Prostate gland (tissue), 2 donors: ENCODE measurements around the gene CSTF3. TPM values are rescaled to one million over a fixed set of nuclear protein-coding genes. Genes with fewer than 3 reads are reported as not detected.

Experiments used
- DNase-seq: peaks from one replicate; pipeline ENCODE4 v3.0.0-alpha.2; 2019; ENCODE audit warnings: low spot score
- H3K27ac ChIP-seq, 2 donors: fragments of 200-600 bp; sonication (generic); 2 replicates each; pipeline ENCODE4 v1.5.1; 2017 to 2019
- H3K27me3 ChIP-seq: fragments of 200-600 bp; sonication (generic); replicated peaks from 2 replicates; pipeline ENCODE4 v1.5.1; 2019; ENCODE audit not compliant: insufficient read depth
- H3K36me3 ChIP-seq, 2 donors: fragments of 200-600 bp; sonication (generic); 1 replicate in 1 of 2; 2 replicates in 1 of 2; pipeline versions ENCODE4 v1.5.1 to v1.8.1; 2017 to 2019
- H3K4me1 ChIP-seq: fragments of 200-600 bp; sonication (generic); replicated peaks from 2 replicates; pipeline ENCODE4 v1.5.1; 2019
- H3K4me3 ChIP-seq, 2 donors: fragments of 200-600 bp; sonication (generic); 2 replicates each; pipeline ENCODE4 v1.5.1; 2017 to 2019
- H3K9me3 ChIP-seq: fragments of 200-600 bp; sonication (generic); 2 replicates; pipeline ENCODE4 v1.5.1; 2017
- POLR2A ChIP-seq: fragments of 450-650 bp; IDR thresholded peaks from one replicate; pipeline ENCODE4 v1.6.1; 2016; ENCODE audit warnings: antibody characterized with exemption, mild to moderate bottlenecking
- POLR2AphosphoS5 ChIP-seq: sonication (generic); formaldehyde crosslinking; IDR thresholded peaks from one replicate; pipeline ENCODE4 v1.6.1; 2017; ENCODE audit warnings: antibody characterized with exemption
- WGBS: methylation state at CpG from one replicate; pipeline ENCODE4 v1.1.5; 2018; 5-methylcytosine and 5-hydroxymethylcytosine counted together
- intact Hi-C: fragments of 100-400 bp; cut with DNase I; formaldehyde crosslinking; loops from one replicate; pipeline ENCODE4 v1.14.2; 2022
- total RNA-seq, 2 donors: library from RNA; depleted of rRNA; stranded (reverse); fragments of >200 nt; gene quantifications; one replicate each; pipeline ENCODE4 v1.1.0, GENCODE V29; 2016
- TF ChIP-seq, protein P1 (sequence below), 4 experiments: fragments of 200-600 bp in 2 of 4; fragments of 450-650 bp in 2 of 4; sonication (generic) in 2 of 4; IDR thresholded peaks; 1 replicate in 3 of 4; 2 replicates in 1 of 4; pipeline ENCODE4 v1.5.1; 2016 to 2019; ENCODE audit warnings: antibody characterized with exemption in 4 of 4, mild to moderate bottlenecking in 2 of 4, moderate library complexity in 2 of 4

Gene CSTF3
- total RNA-seq, 2 donors from 2014 or later = 12.5 to 13.3 TPM

DNA sequence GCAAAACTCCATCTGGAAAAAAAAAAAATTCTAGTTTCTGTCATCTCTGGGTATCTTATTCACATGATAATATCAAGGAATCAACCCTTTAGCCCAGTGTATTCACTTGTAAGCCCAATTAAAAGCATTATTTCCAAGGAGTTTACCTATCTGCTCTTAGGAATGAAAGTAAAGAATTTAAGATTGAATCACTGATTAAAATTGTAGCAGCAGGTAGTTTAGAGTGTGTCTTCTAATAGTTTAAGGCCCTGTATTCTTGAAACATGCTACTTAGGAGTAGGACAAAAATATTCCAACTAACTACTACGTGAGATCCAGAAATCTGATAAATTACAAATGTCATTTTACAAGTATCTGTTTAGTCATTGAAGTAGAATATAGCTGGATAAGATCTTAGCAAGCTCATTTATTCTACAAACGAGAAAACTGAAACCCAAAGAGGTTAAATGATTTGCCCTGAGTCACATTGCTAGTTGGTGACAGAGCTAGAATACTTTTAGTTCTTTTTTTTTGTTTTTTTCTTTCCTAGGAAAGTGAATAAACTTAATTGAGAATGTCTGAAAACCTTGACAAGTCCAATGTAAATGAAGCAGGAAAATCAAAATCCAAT, 118.0 kb downstream of the CSTF3 start:
- H3K27me3 ChIP-seq = no peaks in the 10 kb centered on the region
- no peaks in the 10 kb centered on the region for H3K4me1 ChIP-seq
- no peaks in the 10 kb centered on the region for H3K9me3 ChIP-seq
- no peak for DNase-seq
- no peak overlapping the region for H3K27ac ChIP-seq
- no peaks in the 10 kb centered on the region for H3K36me3 ChIP-seq
- WGBS = 28% methylated on average over 2 of the region's 2 CpGs
- intact Hi-C loops = no loop called here
- TF ChIP-seq, protein P1, sequence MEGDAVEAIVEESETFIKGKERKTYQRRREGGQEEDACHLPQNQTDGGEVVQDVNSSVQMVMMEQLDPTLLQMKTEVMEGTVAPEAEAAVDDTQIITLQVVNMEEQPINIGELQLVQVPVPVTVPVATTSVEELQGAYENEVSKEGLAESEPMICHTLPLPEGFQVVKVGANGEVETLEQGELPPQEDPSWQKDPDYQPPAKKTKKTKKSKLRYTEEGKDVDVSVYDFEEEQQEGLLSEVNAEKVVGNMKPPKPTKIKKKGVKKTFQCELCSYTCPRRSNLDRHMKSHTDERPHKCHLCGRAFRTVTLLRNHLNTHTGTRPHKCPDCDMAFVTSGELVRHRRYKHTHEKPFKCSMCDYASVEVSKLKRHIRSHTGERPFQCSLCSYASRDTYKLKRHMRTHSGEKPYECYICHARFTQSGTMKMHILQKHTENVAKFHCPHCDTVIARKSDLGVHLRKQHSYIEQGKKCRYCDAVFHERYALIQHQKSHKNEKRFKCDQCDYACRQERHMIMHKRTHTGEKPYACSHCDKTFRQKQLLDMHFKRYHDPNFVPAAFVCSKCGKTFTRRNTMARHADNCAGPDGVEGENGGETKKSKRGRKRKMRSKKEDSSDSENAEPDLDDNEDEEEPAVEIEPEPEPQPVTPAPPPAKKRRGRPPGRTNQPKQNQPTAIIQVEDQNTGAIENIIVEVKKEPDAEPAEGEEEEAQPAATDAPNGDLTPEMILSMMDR (IDR thresholded peaks at IDR 0.05) = no peak
- TF ChIP-seq POLR2AphosphoS5 (no peak), POLR2A (no peak)
- no peak overlapping the region for H3K4me3 ChIP-seq

DNA sequence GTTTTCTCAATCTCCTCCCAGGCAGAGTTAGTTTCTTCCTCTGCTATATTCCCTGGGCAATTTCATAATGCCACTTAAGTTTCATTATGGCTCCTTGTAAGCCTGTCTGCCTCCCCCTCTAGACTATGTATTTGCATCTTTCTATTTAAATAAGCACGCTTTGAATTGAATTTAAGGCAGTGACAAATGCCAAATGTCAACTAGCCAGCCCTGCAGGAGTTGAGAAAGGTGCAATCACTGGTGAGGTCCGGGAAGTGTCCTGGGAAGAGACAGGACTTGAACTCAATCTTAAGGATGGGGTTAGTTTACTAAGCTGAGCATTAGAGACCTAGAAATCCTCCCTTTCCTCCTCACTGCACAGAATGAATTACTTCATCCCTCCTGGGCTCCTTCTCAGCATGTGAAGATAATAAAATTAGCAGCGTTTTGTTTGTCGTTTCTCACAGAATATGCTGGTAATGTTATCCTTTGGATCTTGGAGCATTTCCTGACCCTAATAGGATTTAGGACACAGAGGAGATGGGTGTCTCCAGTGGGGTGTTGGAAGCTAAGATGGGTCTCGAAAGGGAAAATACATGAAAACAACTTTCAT, 120.3 kb downstream of the CSTF3 start:
- Histone ChIP-seq H3K36me3 (no peaks in the 10 kb centered on the region), H3K9me3 (no peaks in the 10 kb centered on the region), H3K4me3 (no peak overlapping the region), H3K27me3 (no peaks in the 10 kb centered on the region), H3K4me1 (no peaks in the 10 kb centered on the region), H3K27ac (peak overlapping the region in 1 of 2 donors; percentile 96)
- TF ChIP-seq, protein P1 (IDR thresholded peaks at IDR 0.05) = no peak
- TF ChIP-seq POLR2A (no peak), POLR2AphosphoS5 (no peak)
- intact Hi-C loops = no loop called here
- no peak for DNase-seq
- 47% methylated on average over 5 of the region's 5 CpGs for WGBS

DNA sequence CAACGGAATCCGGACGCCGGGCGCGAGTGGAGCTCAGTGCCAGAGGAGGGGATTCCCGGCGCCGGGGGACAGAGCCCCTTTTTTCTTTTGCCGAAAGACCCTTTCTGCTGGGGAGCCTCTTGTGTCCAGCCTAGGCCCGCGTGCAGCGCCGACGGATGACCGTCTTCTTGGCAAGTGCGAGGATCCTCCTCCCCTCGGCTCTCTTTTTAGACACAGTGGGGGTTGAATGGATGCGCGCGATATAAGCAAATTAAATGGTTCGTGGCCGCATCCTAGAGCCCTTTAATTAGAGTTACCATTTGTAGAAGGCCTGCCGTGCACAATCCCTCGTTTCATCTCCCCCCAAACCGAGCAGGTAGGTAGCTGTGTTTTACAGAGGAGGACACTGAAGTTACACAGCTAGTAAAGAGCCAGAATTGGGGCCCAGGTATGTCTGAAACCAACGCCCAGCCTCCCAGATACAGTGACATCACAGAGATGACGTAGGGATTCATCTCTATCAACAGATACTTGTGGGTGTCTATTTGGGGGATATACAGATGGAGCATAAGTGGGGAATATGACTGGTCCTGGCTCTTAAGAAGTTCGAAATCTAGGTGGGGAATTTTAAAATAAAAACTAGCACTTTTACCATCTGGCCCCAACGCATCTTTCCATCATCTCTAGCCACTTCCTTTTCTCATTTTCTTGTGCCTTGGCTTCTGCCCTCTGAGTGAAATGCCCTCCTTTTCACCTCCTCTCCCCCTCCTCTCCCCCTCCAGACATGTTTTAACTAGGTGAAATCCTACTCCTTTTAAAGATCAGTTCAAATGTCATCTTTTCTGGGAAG, 121.0 kb downstream of the CSTF3 start:
- H3K9me3 ChIP-seq = no peaks in the 10 kb centered on the region
- H3K36me3 ChIP-seq = no peaks in the 10 kb centered on the region
- no peak for DNase-seq
- H3K27me3 ChIP-seq = no peaks in the 10 kb centered on the region
- intact Hi-C loops = no loop called here
- peak overlapping the region; percentile 91 to 92 for H3K4me3 ChIP-seq
- 2% methylated on average over 30 of the region's 30 CpGs for WGBS
- TF ChIP-seq POLR2A = no peak
- TF ChIP-seq, protein P1 (IDR thresholded peaks at IDR 0.05) = no peak
- TF ChIP-seq POLR2AphosphoS5 = no peak
- H3K4me1 ChIP-seq = no peaks in the 10 kb centered on the region
- H3K27ac ChIP-seq = peak overlapping the region; percentile 95 to 96

DNA sequence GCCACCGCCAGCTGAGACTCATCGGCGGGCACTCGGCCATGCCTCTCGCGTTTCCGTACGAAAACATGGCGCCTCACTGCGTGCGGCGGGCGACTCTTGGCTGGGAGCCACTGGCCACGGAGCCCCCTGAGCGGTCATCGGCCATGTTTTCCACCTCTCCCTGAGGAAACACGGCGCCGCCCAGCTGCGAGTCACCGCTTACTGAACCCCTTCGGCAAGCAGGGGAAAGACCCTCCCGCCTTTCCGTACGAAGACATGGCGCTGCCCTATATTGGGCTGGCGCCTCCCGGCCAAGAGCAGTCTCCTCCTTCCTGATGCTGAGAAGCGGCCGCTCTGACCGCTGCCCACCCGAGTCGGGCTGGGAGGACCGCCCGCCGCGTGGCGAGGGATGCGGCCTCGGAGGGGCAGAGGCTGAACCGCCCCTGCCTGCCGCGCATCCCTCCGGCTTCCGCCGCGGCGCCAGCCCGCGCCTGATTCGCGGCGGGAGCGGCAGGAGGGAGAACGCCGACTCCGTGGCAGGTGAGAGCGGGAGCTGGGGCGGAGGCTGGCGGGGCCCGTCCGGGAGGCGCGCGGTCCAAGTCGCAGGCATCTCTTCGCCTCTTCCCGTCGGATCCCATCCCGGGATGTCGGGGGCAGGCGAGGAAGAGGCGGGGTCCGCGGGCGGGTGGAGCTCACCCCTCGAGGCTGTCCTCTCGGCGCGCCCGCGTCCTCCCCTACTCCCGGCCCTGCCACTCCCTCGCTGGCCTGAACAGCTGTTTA, 121.8 kb downstream of the CSTF3 start, which contains the start of gene TCP11L1:
Gene TCP11L1 (plus strand): TSS at position 299 of the 759 bp plus-strand sequence. CDS start 4,202 bp downstream, outside the sequence.
- intact Hi-C loops = loop anchor here (10.0 kb wide), 1 partner anchor 145 kb away; the partner anchor contains the start of gene QSER1
- H3K36me3 ChIP-seq = no peaks in the 10 kb centered on the region
- no peaks in the 10 kb centered on the region for H3K9me3 ChIP-seq
- H3K27ac ChIP-seq = peak within 1 kb of the TSS; percentile 95 to 96
- H3K27me3 ChIP-seq = no peaks in the 10 kb centered on the region
- DNase-seq = peak; percentile 91
- no peaks in the 10 kb centered on the region for H3K4me1 ChIP-seq
- WGBS = under 1% methylated on average over 51 of the region's 84 CpGs
- H3K4me3 ChIP-seq = peak within 1 kb of the TSS; percentile 91 to 92
- TF ChIP-seq POLR2A = peak; percentile 54
- TF ChIP-seq POLR2AphosphoS5 = peak; percentile 84
- TF ChIP-seq, protein P1 (IDR thresholded peaks at IDR 0.05) = peak in 1 of 4 experiments; percentile 23
